Transverse colon (tissue), 4 donors: ENCODE measurements around the gene ACR.

ENCODE experiments used
- CTCF ChIP-seq, 5 experiments: fragments of 200-600 bp in 3 of 5; fragments of 450-650 bp in 2 of 5; sonication (generic) in 3 of 5; IDR thresholded peaks; 1 replicate in 2 of 5; 2 replicates in 3 of 5; pipeline ENCODE4 v1.5.1; 2016 to 2017; ENCODE audit warnings: antibody characterized with exemption in 5 of 5, inconsistent platforms in 3 of 5, mild to moderate bottlenecking in 2 of 5, moderate library complexity in 1 of 5
- POLR2AphosphoS5 ChIP-seq, 3 donors: sonication (generic); formaldehyde crosslinking; IDR thresholded peaks; one replicate each; pipeline ENCODE4 v1.6.1; 2016; ENCODE audit warnings: antibody characterized with exemption in 3 of 3

- no peak for TF ChIP-seq CTCF (IDR thresholded peaks at IDR 0.05)
- TF ChIP-seq POLR2AphosphoS5 (IDR thresholded peaks at IDR 0.05): no peak
These were observed 23.3 kb upstream of the ACR start for GRCh38 chr22:50714631-50715179.
